Neural cell (in vitro differentiated cells): ENCODE data around the gene ST6GALNAC3. TPM values are rescaled to one million over a fixed set of nuclear protein-coding genes. Genes with fewer than 3 reads are reported as not detected.

Source experiments
- H2AFZ ChIP-seq: fragments of 200-600, 300-800 bp; sonication (generic), shearing (Covaris generic); 2 replicates; pipeline ENCODE4 v1.6.0; 2014; ENCODE audit warnings: low read depth, mild to moderate bottlenecking, antibody characterized with exemption, low read length, moderate library complexity
- H3F3A ChIP-seq: fragments of 200-600 bp; shearing (Covaris generic); 2 replicates; pipeline ENCODE4 v1.6.1; 2016; ENCODE audit warnings: mild to moderate bottlenecking, moderate library complexity, mixed read lengths, antibody characterized with exemption, low read length; ENCODE audit not compliant: insufficient read depth, poor library complexity, severe bottlenecking
- H3K27ac ChIP-seq: fragments of 200-600, 300-800 bp; sonication (generic), shearing (Covaris generic); 2 replicates; pipeline ENCODE4 v1.5.1; 2014; ENCODE audit warnings: mild to moderate bottlenecking, low read length, moderate library complexity
- H3K27me3 ChIP-seq: fragments of 300-800, 200-600 bp; sonication (generic), shearing (Covaris generic); 2 replicates; pipeline ENCODE4 v1.6.0; 2014; ENCODE audit warnings: mild to moderate bottlenecking, low read depth, low read length, moderate library complexity; ENCODE audit not compliant: insufficient read depth
- H3K36me3 ChIP-seq: fragments of 300-800, 200-600 bp; sonication (generic), shearing (Covaris generic); 2 replicates; pipeline ENCODE4 v1.5.1; 2014; ENCODE audit warnings: mild to moderate bottlenecking, antibody characterized with exemption, low read length, moderate library complexity; ENCODE audit not compliant: insufficient read depth
- H3K4me2 ChIP-seq: fragments of 300-800, 200-600 bp; sonication (generic), shearing (Covaris generic); 2 replicates; pipeline ENCODE4 v1.6.0; 2014; ENCODE audit warnings: mild to moderate bottlenecking, low read length
- H3K4me3 ChIP-seq: fragments of 300-800, 200-600 bp; sonication (generic), shearing (Covaris generic); 2 replicates; pipeline ENCODE4 v1.5.1; 2014; ENCODE audit warnings: mild to moderate bottlenecking, low read length, moderate library complexity
- H3K79me2 ChIP-seq: fragments of 200-600 bp; shearing (Covaris generic); replicated peaks from 2 replicates; pipeline ENCODE4 v1.6.0; 2014; ENCODE audit warnings: mild to moderate bottlenecking, low read length, moderate library complexity; ENCODE audit not compliant: insufficient read depth
- H3K9ac ChIP-seq: fragments of 300-800, 200-600 bp; sonication (generic), shearing (Covaris generic); 2 replicates; pipeline ENCODE4 v1.6.1; 2016; ENCODE audit warnings: mild to moderate bottlenecking, low read length, mixed read lengths
- H3K9me2 ChIP-seq: fragments of 200-600 bp; shearing (Covaris generic); 2 replicates; pipeline ENCODE4 v1.6.1; 2016; ENCODE audit warnings: mild to moderate bottlenecking, low read length, mixed read lengths; ENCODE audit not compliant: insufficient read depth
- H3K9me3 ChIP-seq: fragments of 200-600, 300-800 bp; sonication (generic), shearing (Covaris generic); 2 replicates; pipeline ENCODE4 v1.6.1; 2016; ENCODE audit warnings: mild to moderate bottlenecking, mixed run types, low read length, moderate library complexity, mixed read lengths
- H4K20me1 ChIP-seq: fragments of 200-600 bp; shearing (Covaris generic); 2 replicates; pipeline ENCODE4 v1.6.1; 2016; ENCODE audit warnings: mild to moderate bottlenecking, mixed run types; ENCODE audit not compliant: insufficient read depth
- EP300 ChIP-seq: fragments of 450-650 bp; conservative IDR thresholded peaks from 2 replicates; pipeline ENCODE4 v1.6.1; 2014; ENCODE audit warnings: antibody characterized with exemption, mild to moderate bottlenecking, moderate library complexity; ENCODE audit not compliant: poor library complexity, severe bottlenecking
- EZH2 ChIP-seq: fragments of 200-600, 300-800 bp; shearing (Covaris generic), sonication (generic); IDR thresholded peaks from 2 replicates; pipeline ENCODE4 v1.6.1; 2014; ENCODE audit warnings: antibody characterized with exemption, low read length, borderline replicate concordance, mild to moderate bottlenecking; ENCODE audit not compliant: insufficient read depth, poor library complexity, severe bottlenecking
- MXI1 ChIP-seq: fragments of 450-650 bp; conservative IDR thresholded peaks from 2 replicates; pipeline ENCODE4 v1.6.1; 2014; ENCODE audit warnings: antibody characterized with exemption, mild to moderate bottlenecking; ENCODE audit not compliant: poor library complexity, severe bottlenecking
- POLR2AphosphoS5 ChIP-seq: IDR thresholded peaks from 2 replicates; pipeline ENCODE4 v1.6.1; 2012
- RAD21 ChIP-seq: fragments of 450-650 bp; conservative IDR thresholded peaks from 2 replicates; pipeline ENCODE4 v1.6.1; 2014; ENCODE audit warnings: antibody characterized with exemption, mild to moderate bottlenecking, moderate library complexity
- SMC3 ChIP-seq: fragments of 450-650 bp; conservative IDR thresholded peaks from 2 replicates; pipeline ENCODE4 v1.6.1; 2014; ENCODE audit warnings: antibody characterized with exemption, mild to moderate bottlenecking, moderate library complexity; ENCODE audit not compliant: poor library complexity
- TAF1 ChIP-seq: IDR thresholded peaks from 2 replicates; pipeline ENCODE4 v1.6.1; 2012; ENCODE audit warnings: low read depth
- polyA plus RNA-seq: library from polyadenylated mRNA; depleted of rRNA; stranded (reverse); fragments of >200 nt; gene quantifications from 2 replicates; pipeline ENCODE4 v1.2.3, GENCODE V29; 2014
- TF ChIP-seq, protein P1 (sequence below): fragments of 450-650 bp; IDR thresholded peaks from 2 replicates; pipeline ENCODE4 v1.5.1; 2014; ENCODE audit warnings: antibody characterized with exemption, mild to moderate bottlenecking, moderate library complexity; ENCODE audit not compliant: poor library complexity, severe bottlenecking
- TF ChIP-seq, protein P2 (sequence below): IDR thresholded peaks from 2 replicates; pipeline ENCODE4 v1.6.1; 2012; ENCODE audit warnings: borderline replicate concordance

The ST6GALNAC3 gene
- polyA plus RNA-seq, 1 donor from 2014 or later, result 3.6 TPM

DNA sequence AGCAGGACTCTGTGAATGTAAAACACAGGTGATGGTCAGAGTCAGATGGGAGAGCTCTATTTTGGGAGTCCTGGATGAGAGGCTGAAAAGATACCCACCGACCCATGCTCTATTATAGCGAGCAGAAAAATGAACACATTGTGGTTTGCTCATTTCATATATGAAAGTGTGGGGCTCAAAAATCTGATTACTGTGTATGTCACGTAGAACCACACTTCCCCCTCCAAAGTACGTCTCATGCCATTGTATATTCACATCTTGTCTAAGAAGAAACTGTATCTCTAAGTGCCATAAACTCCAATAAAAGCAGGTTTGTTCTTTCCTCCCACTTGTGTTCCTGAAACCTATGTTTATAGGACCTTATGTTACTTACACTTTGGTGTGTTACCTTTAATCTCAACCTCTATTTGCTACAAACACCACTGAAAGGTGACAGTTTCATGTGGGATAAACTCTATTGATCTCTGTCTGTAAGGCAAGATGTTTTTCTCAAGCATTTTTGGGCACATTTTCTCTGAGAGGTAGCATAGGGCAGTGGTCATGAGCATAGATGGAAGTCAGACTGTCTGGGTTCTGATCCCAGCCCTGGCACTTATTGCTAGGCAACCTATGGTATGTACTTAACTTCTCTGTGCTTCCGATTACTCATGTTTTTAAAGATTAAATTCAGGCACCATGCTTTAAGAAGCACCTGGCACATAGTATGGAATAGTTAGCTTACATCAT lies 214.4 kb downstream of the ST6GALNAC3 start:
- Histone ChIP-seq H3K4me2 (no peak overlapping the region), H4K20me1 (no peaks in the 10 kb centered on the region), H3K79me2 (no peaks in the 10 kb centered on the region), H3K36me3 (no peaks in the 10 kb centered on the region), H3K9me2 (no peaks in the 10 kb centered on the region), H3K27me3 (no peaks in the 10 kb centered on the region), H3K9ac (no peak overlapping the region), H3F3A (no peaks in the 10 kb centered on the region), H2AFZ (no peak overlapping the region), H3K4me3 (no peak overlapping the region), H3K9me3 (no peaks in the 10 kb centered on the region), H3K27ac (no peak overlapping the region)
- no peak for TF ChIP-seq TAF1
- no peak for TF ChIP-seq RAD21
- TF ChIP-seq SMC3, result no peak
- TF ChIP-seq MXI1, result no peak
- no peak for TF ChIP-seq EZH2
- TF ChIP-seq, protein P1, sequence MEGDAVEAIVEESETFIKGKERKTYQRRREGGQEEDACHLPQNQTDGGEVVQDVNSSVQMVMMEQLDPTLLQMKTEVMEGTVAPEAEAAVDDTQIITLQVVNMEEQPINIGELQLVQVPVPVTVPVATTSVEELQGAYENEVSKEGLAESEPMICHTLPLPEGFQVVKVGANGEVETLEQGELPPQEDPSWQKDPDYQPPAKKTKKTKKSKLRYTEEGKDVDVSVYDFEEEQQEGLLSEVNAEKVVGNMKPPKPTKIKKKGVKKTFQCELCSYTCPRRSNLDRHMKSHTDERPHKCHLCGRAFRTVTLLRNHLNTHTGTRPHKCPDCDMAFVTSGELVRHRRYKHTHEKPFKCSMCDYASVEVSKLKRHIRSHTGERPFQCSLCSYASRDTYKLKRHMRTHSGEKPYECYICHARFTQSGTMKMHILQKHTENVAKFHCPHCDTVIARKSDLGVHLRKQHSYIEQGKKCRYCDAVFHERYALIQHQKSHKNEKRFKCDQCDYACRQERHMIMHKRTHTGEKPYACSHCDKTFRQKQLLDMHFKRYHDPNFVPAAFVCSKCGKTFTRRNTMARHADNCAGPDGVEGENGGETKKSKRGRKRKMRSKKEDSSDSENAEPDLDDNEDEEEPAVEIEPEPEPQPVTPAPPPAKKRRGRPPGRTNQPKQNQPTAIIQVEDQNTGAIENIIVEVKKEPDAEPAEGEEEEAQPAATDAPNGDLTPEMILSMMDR, result no peak
- TF ChIP-seq EP300, result no peak
- TF ChIP-seq POLR2AphosphoS5, result no peak
- TF ChIP-seq, protein P2, sequence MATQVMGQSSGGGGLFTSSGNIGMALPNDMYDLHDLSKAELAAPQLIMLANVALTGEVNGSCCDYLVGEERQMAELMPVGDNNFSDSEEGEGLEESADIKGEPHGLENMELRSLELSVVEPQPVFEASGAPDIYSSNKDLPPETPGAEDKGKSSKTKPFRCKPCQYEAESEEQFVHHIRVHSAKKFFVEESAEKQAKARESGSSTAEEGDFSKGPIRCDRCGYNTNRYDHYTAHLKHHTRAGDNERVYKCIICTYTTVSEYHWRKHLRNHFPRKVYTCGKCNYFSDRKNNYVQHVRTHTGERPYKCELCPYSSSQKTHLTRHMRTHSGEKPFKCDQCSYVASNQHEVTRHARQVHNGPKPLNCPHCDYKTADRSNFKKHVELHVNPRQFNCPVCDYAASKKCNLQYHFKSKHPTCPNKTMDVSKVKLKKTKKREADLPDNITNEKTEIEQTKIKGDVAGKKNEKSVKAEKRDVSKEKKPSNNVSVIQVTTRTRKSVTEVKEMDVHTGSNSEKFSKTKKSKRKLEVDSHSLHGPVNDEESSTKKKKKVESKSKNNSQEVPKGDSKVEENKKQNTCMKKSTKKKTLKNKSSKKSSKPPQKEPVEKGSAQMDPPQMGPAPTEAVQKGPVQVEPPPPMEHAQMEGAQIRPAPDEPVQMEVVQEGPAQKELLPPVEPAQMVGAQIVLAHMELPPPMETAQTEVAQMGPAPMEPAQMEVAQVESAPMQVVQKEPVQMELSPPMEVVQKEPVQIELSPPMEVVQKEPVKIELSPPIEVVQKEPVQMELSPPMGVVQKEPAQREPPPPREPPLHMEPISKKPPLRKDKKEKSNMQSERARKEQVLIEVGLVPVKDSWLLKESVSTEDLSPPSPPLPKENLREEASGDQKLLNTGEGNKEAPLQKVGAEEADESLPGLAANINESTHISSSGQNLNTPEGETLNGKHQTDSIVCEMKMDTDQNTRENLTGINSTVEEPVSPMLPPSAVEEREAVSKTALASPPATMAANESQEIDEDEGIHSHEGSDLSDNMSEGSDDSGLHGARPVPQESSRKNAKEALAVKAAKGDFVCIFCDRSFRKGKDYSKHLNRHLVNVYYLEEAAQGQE, result no peak

DNA sequence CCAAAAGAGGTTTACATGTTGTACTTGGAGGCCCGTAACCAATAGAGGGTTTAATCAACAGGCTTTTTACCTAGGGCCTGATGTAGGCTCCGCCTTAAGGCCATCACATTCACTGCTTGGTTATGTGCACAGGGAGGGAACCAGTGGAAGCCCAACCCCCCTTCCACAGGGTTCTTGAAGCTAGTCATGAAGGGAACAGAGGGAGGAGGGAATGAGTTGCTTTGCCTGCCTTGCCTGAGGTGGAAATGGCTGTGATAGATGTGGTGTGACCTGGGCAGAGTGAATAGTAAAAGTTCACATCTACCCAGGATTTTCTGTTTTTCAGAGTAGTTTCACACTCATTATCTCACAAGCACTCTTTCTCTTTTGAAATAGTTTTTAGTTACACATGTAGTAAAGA lies 215.1 kb downstream of the ST6GALNAC3 start:
- TF ChIP-seq EP300, result no peak
- TF ChIP-seq MXI1, result no peak
- TF ChIP-seq, protein P1, result no peak
- no peak for TF ChIP-seq TAF1
- no peak for TF ChIP-seq EZH2
- H3F3A ChIP-seq, result no peaks in the 10 kb centered on the region

More for the DNA sequence above, 215.1 kb downstream of the ST6GALNAC3 start:
- Histone ChIP-seq H4K20me1 (no peaks in the 10 kb centered on the region), H3K36me3 (no peaks in the 10 kb centered on the region), H3K9me2 (no peaks in the 10 kb centered on the region), H3K4me3 (no peak overlapping the region), H2AFZ (no peak overlapping the region), H3K4me2 (no peak overlapping the region), H3K9ac (no peak overlapping the region), H3K9me3 (no peaks in the 10 kb centered on the region), H3K27ac (no peak overlapping the region), H3K27me3 (no peaks in the 10 kb centered on the region), H3K79me2 (no peaks in the 10 kb centered on the region)
